Measurements from ENCODE around the gene LZTR1. TPM values are rescaled to one million over a fixed set of nuclear protein-coding genes. Genes with fewer than 3 reads are reported as not detected.
A peak's percentile ranks its signal among the peaks of the same experiment; 100 is the strongest.

The LZTR1 gene
- total and polyA plus RNA-seq, 12 donors, result 14.7 to 36.5 (median 24.4) TPM

GRCh38 chr22:20965104-20965887, 16.8 kb upstream of the LZTR1 start:
- DNase-seq (no peak), ATAC-seq (peak in 1 of 8 donors; percentile 14)
- TF ChIP-seq CTCF (IDR thresholded peaks at IDR 0.05), result no peak
- H3K36me3 ChIP-seq, result no peaks in the 10 kb centered on the region
- intact Hi-C loops (cut with DNase I), result loop anchor here in 1 of 10 donors (10.0 kb wide), 2 partner anchors 50 to 90 kb away; partner anchors contain the start of gene CRKL
- 10 to 16% methylated on average over 35 to 61 of the region's 65 CpGs for WGBS, 2 donors
- H3K27ac ChIP-seq, result no peak overlapping the region
- peaks cover 0 to 36% (median 16%) of the 10 kb centered on the region in 7 donors for H3K27me3 ChIP-seq
- peak overlapping the region in 9 of 10 donors; percentile 36 to 48 (median 42) for H3K4me3 ChIP-seq
- H3K4me1 ChIP-seq, result peaks cover 3 to 30% (median 10%) of the 10 kb centered on the region in 9 donors
- H3K9me3 ChIP-seq, result no peaks in the 10 kb centered on the region

- Histone ChIP-seq H3K27ac (no peak overlapping the region), H3K4me1 (peaks cover 3 to 30% (median 10%) of the 10 kb centered on the region in 9 donors), H3K36me3 (no peaks in the 10 kb centered on the region), H3K4me3 (no peak overlapping the region), H3K9me3 (no peaks in the 10 kb centered on the region), H3K27me3 (peaks cover 0 to 36% (median 16%) of the 10 kb centered on the region in 7 donors)
- no peak for TF ChIP-seq CTCF (IDR thresholded peaks at IDR 0.05)
- 84 to 88% methylated on average over 13 of the region's 13 CpGs for WGBS, 2 donors
- DNase-seq (no peak), ATAC-seq (no peak)
- intact Hi-C loops (cut with DNase I), result loop anchor here in 1 of 10 donors (10.0 kb wide), 2 partner anchors 51 to 89 kb away; partner anchors contain the start of gene CRKL
Measured at GRCh38 chr22:20965888-20966855, 15.9 kb upstream of the LZTR1 start.

- Histone ChIP-seq H3K9me3 (no peaks in the 10 kb centered on the region), H3K27me3 (peaks cover 0 to 36% (median 16%) of the 10 kb centered on the region in 7 donors), H3K27ac (peak within 1 kb of the TSS in 1 of 10 donors; percentile 50), H3K4me3 (no peak within 1 kb of the TSS), H3K4me1 (peaks cover 3 to 27% (median 10%) of the 10 kb centered on the region in 9 donors), H3K36me3 (no peaks in the 10 kb centered on the region)
- no peak for TF ChIP-seq CTCF (IDR thresholded peaks at IDR 0.05)
- ATAC-seq (peak in 1 of 8 donors; percentile 29), DNase-seq (no peak)
- intact Hi-C loops (cut with DNase I), result loop anchor here in 1 of 10 donors (10.0 kb wide), 2 partner anchors 52 to 88 kb away; partner anchors contain the start of gene CRKL
- WGBS, 2 donors, result 59 to 73% methylated on average over 20 to 22 of the region's 22 CpGs
Measured at GRCh38 chr22:20966883-20967696, 15.0 kb upstream of the LZTR1 start, which contains the start of gene AIFM3. Gene AIFM3 (plus strand): TSS chr22:20967255. CDS start chr22:20967945, 690 bp downstream.

Measured in heart right ventricle (tissue), 16 donors.